Neural crest cell (in vitro differentiated cells): ENCODE measurements around the gene BPIFB3. TPM values are rescaled to one million over a fixed set of nuclear protein-coding genes. Genes with fewer than 3 reads are reported as not detected.

Source experiments
- DNase-seq: peaks from one replicate; pipeline ENCODE4 v3.0.0; 2021; ENCODE audit warnings: low read depth, mixed read lengths, low spot score
- H3K27ac Mint-ChIP-seq: one replicate; pipeline ENCODE4 v1.8.0; 2021; ENCODE audit warnings: mild to moderate bottlenecking, mixed read lengths; ENCODE audit not compliant: unreplicated experiment
- H3K27me3 Mint-ChIP-seq: 2 replicates; pipeline ENCODE4 v1.8.0; 2021; ENCODE audit warnings: low read depth, mild to moderate bottlenecking, mixed read lengths
- H3K36me3 Mint-ChIP-seq: 2 replicates; pipeline ENCODE4 v1.8.0; 2021; ENCODE audit warnings: low read depth, mild to moderate bottlenecking, mixed read lengths
- H3K4me1 Mint-ChIP-seq: 2 replicates; pipeline ENCODE4 v1.8.0; 2021; ENCODE audit warnings: mixed read lengths
- H3K4me3 Mint-ChIP-seq: one replicate; pipeline ENCODE4 v1.8.0; 2021; ENCODE audit warnings: mild to moderate bottlenecking, mixed read lengths
- H3K9me3 Mint-ChIP-seq: 2 replicates; pipeline ENCODE4 v1.8.0; 2021; ENCODE audit warnings: mixed read lengths
- total RNA-seq: library from RNA; stranded (reverse); gene quantifications from 2 replicates; pipeline ENCODE4 v1.2.1, GENCODE V29; 2021
- TF ChIP-seq, protein P1 (sequence below): fragments of 200-600 bp; sonication (generic); conservative IDR thresholded peaks from 2 replicates; pipeline ENCODE4 v1.5.0; 2021; ENCODE audit warnings: antibody characterized with exemption, mild to moderate bottlenecking

The BPIFB3 gene
- total RNA-seq, 1 donor from 2014 or later = not detected

DNA sequence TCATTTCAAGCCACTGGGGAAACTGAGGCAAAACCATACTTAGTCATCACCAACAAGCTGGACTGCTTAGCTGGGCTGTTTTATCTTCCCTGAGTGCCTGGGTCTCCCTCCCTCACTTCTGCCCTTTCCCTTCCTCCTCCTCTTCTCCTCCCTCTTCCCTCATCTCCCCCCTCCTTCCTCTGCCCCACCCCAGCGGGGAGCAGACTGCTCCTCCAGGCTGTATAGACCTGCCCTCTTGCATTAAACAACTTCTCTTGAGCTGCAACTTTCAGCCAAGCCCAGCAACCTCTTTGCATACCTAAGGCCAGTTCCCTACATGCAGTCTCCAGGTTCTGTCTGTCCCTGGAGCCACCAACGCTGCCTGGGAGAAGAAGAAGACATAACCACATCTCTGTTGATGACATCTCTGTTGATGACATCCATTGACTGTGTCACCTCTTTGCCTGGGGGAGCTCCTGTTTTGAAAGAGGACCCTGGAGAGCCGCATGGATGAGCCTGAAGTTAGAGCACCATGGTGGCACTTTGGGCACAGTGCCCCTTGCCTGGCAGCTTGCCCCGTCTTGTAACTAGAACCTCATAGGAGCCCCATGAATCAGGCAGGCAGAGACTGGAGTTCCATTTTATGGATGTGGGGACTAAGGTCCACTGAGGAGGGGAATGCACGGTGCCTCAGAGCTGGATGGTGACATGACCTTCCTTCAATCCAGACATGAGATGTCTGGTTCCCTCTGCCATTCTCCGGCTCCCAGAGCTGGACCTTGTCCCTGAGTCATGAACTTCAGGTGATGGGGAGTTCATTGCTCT, 30.1 kb upstream of the BPIFB3 start:
- H3K4me3 Mint-ChIP-seq = no peak overlapping the region
- DNase-seq = no peak
- H3K36me3 Mint-ChIP-seq = no peaks in the 10 kb centered on the region
- no peaks in the 10 kb centered on the region for H3K9me3 Mint-ChIP-seq
- TF ChIP-seq, protein P1, sequence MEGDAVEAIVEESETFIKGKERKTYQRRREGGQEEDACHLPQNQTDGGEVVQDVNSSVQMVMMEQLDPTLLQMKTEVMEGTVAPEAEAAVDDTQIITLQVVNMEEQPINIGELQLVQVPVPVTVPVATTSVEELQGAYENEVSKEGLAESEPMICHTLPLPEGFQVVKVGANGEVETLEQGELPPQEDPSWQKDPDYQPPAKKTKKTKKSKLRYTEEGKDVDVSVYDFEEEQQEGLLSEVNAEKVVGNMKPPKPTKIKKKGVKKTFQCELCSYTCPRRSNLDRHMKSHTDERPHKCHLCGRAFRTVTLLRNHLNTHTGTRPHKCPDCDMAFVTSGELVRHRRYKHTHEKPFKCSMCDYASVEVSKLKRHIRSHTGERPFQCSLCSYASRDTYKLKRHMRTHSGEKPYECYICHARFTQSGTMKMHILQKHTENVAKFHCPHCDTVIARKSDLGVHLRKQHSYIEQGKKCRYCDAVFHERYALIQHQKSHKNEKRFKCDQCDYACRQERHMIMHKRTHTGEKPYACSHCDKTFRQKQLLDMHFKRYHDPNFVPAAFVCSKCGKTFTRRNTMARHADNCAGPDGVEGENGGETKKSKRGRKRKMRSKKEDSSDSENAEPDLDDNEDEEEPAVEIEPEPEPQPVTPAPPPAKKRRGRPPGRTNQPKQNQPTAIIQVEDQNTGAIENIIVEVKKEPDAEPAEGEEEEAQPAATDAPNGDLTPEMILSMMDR = no peak
- H3K27me3 Mint-ChIP-seq = peaks cover 3% of the 10 kb centered on the region
- no peaks in the 10 kb centered on the region for H3K4me1 Mint-ChIP-seq
- no peak overlapping the region for H3K27ac Mint-ChIP-seq

GRCh38 chr20:33024243-33024560, 29.5 kb upstream of the BPIFB3 start:
- no peaks in the 10 kb centered on the region for H3K36me3 Mint-ChIP-seq
- DNase-seq = no peak
- H3K4me3 Mint-ChIP-seq = no peak overlapping the region
- H3K4me1 Mint-ChIP-seq = no peaks in the 10 kb centered on the region
- TF ChIP-seq, protein P1 = no peak
- H3K27ac Mint-ChIP-seq = no peak overlapping the region
- H3K27me3 Mint-ChIP-seq = peaks cover 3% of the 10 kb centered on the region
- H3K9me3 Mint-ChIP-seq = no peaks in the 10 kb centered on the region

DNA sequence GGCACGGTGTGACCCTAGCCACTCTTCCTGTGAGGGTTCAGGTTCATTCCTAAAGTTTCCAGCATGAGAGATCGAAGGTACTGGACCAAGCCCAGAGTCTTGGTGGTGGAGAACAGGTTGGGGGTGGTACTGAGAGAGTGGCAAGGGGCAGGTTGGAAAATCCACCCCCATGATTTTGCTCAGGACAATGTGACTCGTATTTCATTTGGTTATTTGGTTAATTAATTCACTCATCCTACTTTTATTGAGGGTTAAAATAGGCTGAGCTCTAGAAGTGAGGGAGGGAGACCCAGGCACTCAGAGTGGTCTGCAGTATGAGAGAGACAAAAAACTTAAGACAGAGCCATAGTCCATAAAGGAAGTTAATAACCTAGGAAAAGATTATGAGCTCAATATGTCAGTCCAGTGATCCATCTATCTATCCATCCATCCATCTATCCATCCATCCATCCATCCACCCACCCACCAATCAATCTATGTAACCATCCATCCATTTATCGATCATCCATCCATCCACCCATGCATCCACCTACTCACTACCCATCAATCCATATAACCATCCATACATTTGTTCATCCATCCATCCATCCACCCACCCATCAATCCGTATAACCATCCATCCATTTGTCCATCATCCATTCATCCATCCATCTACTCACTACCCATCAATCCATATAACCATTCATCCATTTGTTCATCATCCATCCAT, 28.9 kb upstream of the BPIFB3 start:
- DNase-seq = no peak
- Mint-ChIP-seq H3K36me3 (no peaks in the 10 kb centered on the region), H3K27me3 (peaks cover 3% of the 10 kb centered on the region), H3K4me1 (no peaks in the 10 kb centered on the region), H3K9me3 (no peaks in the 10 kb centered on the region), H3K27ac (no peak overlapping the region), H3K4me3 (no peak overlapping the region)
- TF ChIP-seq, protein P1 = no peak

GRCh38 chr20:33025318-33025876, 28.3 kb upstream of the BPIFB3 start:
- no peak for DNase-seq
- Mint-ChIP-seq H3K4me1 (no peaks in the 10 kb centered on the region), H3K4me3 (no peak overlapping the region), H3K36me3 (no peaks in the 10 kb centered on the region), H3K27me3 (peaks cover 3% of the 10 kb centered on the region), H3K9me3 (no peaks in the 10 kb centered on the region), H3K27ac (no peak overlapping the region)
- TF ChIP-seq, protein P1 = no peak

DNA sequence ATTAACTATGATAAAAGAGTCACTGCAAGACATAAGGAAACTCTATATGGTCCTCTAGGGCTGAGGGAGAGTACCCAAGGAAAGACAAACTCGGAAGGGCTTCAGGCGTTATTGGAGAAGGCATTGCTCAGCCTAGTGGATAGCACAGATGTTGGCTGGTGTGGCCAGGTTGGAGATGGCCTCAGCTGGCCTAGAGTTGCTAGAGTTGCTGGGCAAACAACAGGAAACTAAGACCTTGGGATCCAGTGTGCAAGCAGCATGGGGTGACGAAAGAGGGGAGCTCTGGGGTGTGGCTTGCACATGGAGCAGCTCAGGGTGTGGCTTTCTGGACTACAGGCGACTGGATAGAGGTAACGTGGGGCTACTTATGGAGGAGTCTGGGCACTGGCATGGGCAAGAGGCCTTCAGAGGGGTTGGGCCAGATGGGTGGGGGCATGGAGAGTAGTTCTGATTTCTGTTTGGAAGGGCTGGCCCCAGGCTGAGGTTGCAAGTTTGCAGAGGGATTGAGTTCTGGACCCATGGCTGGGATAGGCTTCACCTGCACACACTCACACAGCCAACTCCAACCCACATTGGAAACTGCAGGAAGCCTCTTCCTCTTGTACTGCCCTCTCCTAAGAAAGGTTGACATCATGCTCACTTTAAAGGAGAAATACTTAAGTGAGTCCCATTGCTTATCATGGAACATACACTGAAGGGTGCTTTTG, 27.5 kb upstream of the BPIFB3 start:
- H3K9me3 Mint-ChIP-seq = no peaks in the 10 kb centered on the region
- H3K4me1 Mint-ChIP-seq = no peaks in the 10 kb centered on the region
- H3K4me3 Mint-ChIP-seq = no peak overlapping the region
- no peak overlapping the region for H3K27ac Mint-ChIP-seq
- no peak for DNase-seq
- no peaks in the 10 kb centered on the region for H3K36me3 Mint-ChIP-seq
- TF ChIP-seq, protein P1 = no peak
- H3K27me3 Mint-ChIP-seq = peaks cover 3% of the 10 kb centered on the region
